ENCODE results near the gene ARHGEF19. TPM values are rescaled to one million over a fixed set of nuclear protein-coding genes. Genes with fewer than 3 reads are reported as not detected.

The ARHGEF19 gene
- total RNA-seq, 1 experiment from 2014 or later: 7.7 TPM

DNA sequence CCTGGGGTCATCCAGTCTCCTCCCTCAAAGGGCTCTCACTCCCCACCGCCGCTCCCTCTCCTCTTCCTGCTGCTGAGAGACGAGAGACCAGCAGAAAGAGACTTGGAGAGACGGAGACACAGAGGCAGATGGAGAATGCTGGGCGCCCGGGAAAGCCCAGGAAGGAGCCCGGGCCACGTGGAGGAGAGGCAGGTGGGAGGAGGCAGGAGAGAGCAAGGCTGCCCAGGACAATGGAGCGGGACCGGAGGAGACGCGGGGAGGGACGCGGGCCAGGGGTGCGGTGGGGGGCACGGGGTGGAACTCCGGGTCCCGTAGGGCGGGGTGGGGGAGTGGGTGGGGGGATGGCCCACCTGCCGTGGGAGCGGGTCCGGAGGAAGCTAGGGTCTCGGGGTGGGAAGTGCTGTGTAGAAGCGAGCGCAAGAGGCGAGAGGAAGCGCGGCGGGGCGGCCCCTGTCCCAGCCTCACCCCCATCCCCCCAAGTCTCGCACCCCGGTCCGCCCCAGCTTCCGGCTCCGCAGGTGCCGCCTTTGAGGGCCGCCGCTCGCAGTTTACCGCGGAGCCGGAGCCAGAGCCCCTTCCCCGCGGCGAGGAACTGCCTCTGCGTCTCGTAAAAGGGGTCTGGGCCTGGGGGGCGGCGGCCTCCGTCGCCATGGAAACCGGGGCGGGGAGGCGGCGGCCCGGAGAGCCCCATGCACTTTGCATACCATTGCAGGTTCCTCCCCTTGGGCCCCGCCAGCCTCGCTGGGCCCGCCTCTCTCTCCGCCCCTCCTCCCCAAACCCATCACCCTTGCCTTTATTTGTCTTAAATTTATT is 44.9 kb downstream of the ARHGEF19 start:
- DNase-seq: peak; percentile 66 to 75
- Mint-ChIP-seq H3K4me1 (ENCODE audit: low read depth, unreplicated experiment) (peaks cover 26% of the 10 kb centered on the region), H3K36me3 (ENCODE audit: insufficient read depth, unreplicated experiment) (peaks cover 11% of the 10 kb centered on the region), H3K4me3 (ENCODE audit: unreplicated experiment) (peak overlapping the region; percentile 76), H3K27ac (ENCODE audit: unreplicated experiment) (no peak overlapping the region), H3K9me3 (ENCODE audit: unreplicated experiment) (no peaks in the 10 kb centered on the region), H3K27me3 (ENCODE audit: insufficient read depth, unreplicated experiment) (no peaks in the 10 kb centered on the region)
- H3K9me3 ChIP-seq: no peaks in the 10 kb centered on the region
- peaks cover 24% of the 10 kb centered on the region for H3K4me1 ChIP-seq
- ChIA-PET POLR2A (no interaction called here), CTCF (no interaction called here)
- BruUV-seq (replicated peaks): no TSS peak
- no peaks in the 10 kb centered on the region for H3K36me3 ChIP-seq (ENCODE audit: control insufficient read depth, insufficient read depth, low read length)
- peak overlapping the region; percentile 65 for H3K4me3 ChIP-seq (ENCODE audit: low read depth, low read length)
- TF ChIP-seq, protein P1, sequence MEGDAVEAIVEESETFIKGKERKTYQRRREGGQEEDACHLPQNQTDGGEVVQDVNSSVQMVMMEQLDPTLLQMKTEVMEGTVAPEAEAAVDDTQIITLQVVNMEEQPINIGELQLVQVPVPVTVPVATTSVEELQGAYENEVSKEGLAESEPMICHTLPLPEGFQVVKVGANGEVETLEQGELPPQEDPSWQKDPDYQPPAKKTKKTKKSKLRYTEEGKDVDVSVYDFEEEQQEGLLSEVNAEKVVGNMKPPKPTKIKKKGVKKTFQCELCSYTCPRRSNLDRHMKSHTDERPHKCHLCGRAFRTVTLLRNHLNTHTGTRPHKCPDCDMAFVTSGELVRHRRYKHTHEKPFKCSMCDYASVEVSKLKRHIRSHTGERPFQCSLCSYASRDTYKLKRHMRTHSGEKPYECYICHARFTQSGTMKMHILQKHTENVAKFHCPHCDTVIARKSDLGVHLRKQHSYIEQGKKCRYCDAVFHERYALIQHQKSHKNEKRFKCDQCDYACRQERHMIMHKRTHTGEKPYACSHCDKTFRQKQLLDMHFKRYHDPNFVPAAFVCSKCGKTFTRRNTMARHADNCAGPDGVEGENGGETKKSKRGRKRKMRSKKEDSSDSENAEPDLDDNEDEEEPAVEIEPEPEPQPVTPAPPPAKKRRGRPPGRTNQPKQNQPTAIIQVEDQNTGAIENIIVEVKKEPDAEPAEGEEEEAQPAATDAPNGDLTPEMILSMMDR (IDR thresholded peaks at IDR 0.05; ENCODE audit: insufficient read depth in 1 of 2, low read depth in 1 of 2, low read length in 1 of 2, severe bottlenecking in 1 of 2, unreplicated experiment in 1 of 2): no peak
- intact Hi-C loops (cut with micrococcal nuclease; ENCODE audit: unreplicated experiment): no loop called here
- H3K27me3 ChIP-seq (replicated peaks; ENCODE audit: control insufficient read depth, insufficient read depth, low read length): no peaks in the 10 kb centered on the region

DNA sequence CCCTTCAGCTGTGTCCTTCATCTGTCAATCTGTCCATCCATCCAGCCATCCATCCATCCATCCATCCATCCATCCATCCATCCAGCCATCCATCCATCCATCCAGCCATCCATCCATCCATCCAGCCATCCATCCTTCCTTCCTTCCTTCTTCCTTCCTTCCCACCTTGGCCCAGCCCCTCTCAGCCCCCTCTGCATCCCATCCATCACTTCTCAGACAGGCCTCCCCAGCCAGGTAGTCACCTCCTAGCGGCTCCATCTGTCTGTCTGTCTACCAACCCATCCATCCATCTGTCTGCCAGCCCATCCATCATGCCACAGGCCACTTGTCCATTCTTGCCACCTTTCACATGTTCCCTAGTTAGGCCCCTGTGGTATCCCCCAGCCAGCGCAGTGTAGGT is 46.3 kb downstream of the ARHGEF19 start:
- peaks cover 26% of the 10 kb centered on the region for H3K4me1 Mint-ChIP-seq (ENCODE audit: low read depth, unreplicated experiment)
- CTCF ChIA-PET: no interaction called here
- H3K27ac Mint-ChIP-seq (ENCODE audit: unreplicated experiment): peak overlapping the region; percentile 63
- POLR2A ChIA-PET: interaction anchor here (0.6 kb wide), 1 partner anchor 12 kb away, joined by 13 read pairs; no protein-coding TSS in a partner anchor
- H3K9me3 ChIP-seq: no peaks in the 10 kb centered on the region
- H3K36me3 Mint-ChIP-seq (ENCODE audit: insufficient read depth, unreplicated experiment): peaks cover 11% of the 10 kb centered on the region
- no peaks in the 10 kb centered on the region for H3K27me3 Mint-ChIP-seq (ENCODE audit: insufficient read depth, unreplicated experiment)
- H3K4me3 ChIP-seq (ENCODE audit: low read depth, low read length): no peak overlapping the region
- no peaks in the 10 kb centered on the region for H3K27me3 ChIP-seq (replicated peaks; ENCODE audit: control insufficient read depth, insufficient read depth, low read length)
- H3K4me3 Mint-ChIP-seq (ENCODE audit: unreplicated experiment): no peak overlapping the region
- no peaks in the 10 kb centered on the region for H3K36me3 ChIP-seq (ENCODE audit: control insufficient read depth, insufficient read depth, low read length)
- no peak for DNase-seq
- H3K4me1 ChIP-seq: peaks cover 12% of the 10 kb centered on the region; the same call in 1 of the 2 replicates
- no peaks in the 10 kb centered on the region for H3K9me3 Mint-ChIP-seq (ENCODE audit: unreplicated experiment)
- intact Hi-C loops (cut with micrococcal nuclease; ENCODE audit: unreplicated experiment): no loop called here
- TF ChIP-seq, protein P1 (IDR thresholded peaks at IDR 0.05; ENCODE audit: insufficient read depth in 1 of 2, low read depth in 1 of 2, low read length in 1 of 2, severe bottlenecking in 1 of 2, unreplicated experiment in 1 of 2): no peak
- no TSS peak for BruUV-seq (replicated peaks)

DNA sequence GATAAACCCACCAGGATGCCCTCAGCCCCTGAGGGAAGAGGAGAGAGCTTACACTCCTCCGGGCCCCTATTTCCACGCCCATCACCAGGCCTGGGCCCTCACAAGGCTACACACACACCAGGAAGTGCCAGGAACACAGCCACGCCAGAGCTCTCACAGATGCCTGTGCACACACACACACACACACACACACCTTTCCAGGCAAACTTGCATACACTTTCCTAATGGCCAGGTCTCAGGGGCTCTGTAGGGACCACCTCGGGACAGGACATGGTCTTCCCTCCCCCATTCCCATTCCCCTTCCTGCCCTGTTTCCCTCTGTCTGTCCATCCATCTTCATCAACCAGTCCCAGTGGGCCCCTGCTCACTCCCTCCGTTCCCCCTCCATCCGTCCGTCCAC is 46.9 kb downstream of the ARHGEF19 start:
- DNase-seq: no peak
- Mint-ChIP-seq H3K27me3 (ENCODE audit: insufficient read depth, unreplicated experiment) (no peaks in the 10 kb centered on the region), H3K36me3 (ENCODE audit: insufficient read depth, unreplicated experiment) (peaks cover 11% of the 10 kb centered on the region), H3K9me3 (ENCODE audit: unreplicated experiment) (no peaks in the 10 kb centered on the region), H3K4me1 (ENCODE audit: low read depth, unreplicated experiment) (peaks cover 26% of the 10 kb centered on the region), H3K4me3 (ENCODE audit: unreplicated experiment) (no peak overlapping the region), H3K27ac (ENCODE audit: unreplicated experiment) (peak overlapping the region; percentile 63)
- Histone ChIP-seq H3K27me3 (replicated peaks; ENCODE audit: control insufficient read depth, insufficient read depth, low read length) (no peaks in the 10 kb centered on the region), H3K9me3 (no peaks in the 10 kb centered on the region), H3K36me3 (ENCODE audit: control insufficient read depth, insufficient read depth, low read length) (no peaks in the 10 kb centered on the region), H3K4me3 (ENCODE audit: low read depth, low read length) (no peak overlapping the region), H3K4me1 (peaks cover 12% of the 10 kb centered on the region; the same call in 1 of the 2 replicates)
- TF ChIP-seq, protein P1 (IDR thresholded peaks at IDR 0.05; ENCODE audit: insufficient read depth in 1 of 2, low read depth in 1 of 2, low read length in 1 of 2, severe bottlenecking in 1 of 2, unreplicated experiment in 1 of 2): no peak
- CTCF ChIA-PET: no interaction called here
- BruUV-seq (replicated peaks): no TSS peak
- intact Hi-C loops (cut with micrococcal nuclease; ENCODE audit: unreplicated experiment): no loop called here
- POLR2A ChIA-PET: interaction anchor here (0.6 to 1.7 kb wide), 3 partner anchors 9 to 11 kb away, joined by 3 to 13 read pairs (median 4); no protein-coding TSS in a partner anchor
